Measurements from ENCODE around the gene ATG7.

GRCh38 chr3:11606090-11606784, 334.0 kb downstream of the ATG7 start:
- TF ChIP-seq CTCF (IDR thresholded peaks at IDR 0.05; ENCODE audit: borderline replicate concordance, extremely low read depth, low read length, poor library complexity, severe bottlenecking) (no peak), EZH2 (IDR thresholded peaks at IDR 0.05; ENCODE audit: borderline replicate concordance, low read depth, low read length, severe bottlenecking) (no peak)
